NOMO-1 treated with dmso at 0.1 percent for 144 hours (cell line): ENCODE results near the gene LDLR.
"Not testable (repeated sequence)": the region's sequence is repeated elsewhere in the genome, so short reads cannot be mapped to it uniquely, and the experiment has no call there.

ENCODE experiments used
- DNase-seq: peaks from one replicate; lab custom pipeline; 2025; ENCODE audit not compliant: unreplicated experiment; lab: John Stamatoyannopoulos, UW

LDLR gene

GRCh38 chr19:11169896-11170678 is 80.8 kb downstream of the LDLR start:
- no peak for DNase-seq

GRCh38 chr19:11171144-11171543 is 81.9 kb downstream of the LDLR start:
- DNase-seq, result no peak

DNA sequence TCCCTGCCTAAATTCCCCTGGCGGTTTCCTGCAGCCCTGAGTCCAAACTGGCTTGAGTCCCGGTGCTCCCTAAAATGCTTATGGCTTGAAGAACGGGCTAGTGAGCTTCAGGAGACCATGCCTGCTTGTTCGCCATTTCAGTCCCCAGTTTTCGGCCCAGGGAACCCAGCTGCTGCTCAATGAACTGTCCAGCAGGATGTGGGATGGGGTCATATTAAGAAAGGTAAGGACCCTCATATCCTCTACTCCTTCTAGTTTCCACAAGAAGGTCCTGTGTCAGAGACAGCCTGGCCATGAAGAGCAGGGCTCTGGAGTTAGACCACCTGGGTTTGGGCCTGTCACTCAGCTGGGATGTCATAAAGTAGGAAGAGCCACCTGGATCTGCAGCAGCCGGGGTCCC is 83.3 kb downstream of the LDLR start:
- DNase-seq, result no peak

- DNase-seq, result no peak
Observed at GRCh38 chr19:11173516-11174155, 84.4 kb downstream of the LDLR start.

DNA sequence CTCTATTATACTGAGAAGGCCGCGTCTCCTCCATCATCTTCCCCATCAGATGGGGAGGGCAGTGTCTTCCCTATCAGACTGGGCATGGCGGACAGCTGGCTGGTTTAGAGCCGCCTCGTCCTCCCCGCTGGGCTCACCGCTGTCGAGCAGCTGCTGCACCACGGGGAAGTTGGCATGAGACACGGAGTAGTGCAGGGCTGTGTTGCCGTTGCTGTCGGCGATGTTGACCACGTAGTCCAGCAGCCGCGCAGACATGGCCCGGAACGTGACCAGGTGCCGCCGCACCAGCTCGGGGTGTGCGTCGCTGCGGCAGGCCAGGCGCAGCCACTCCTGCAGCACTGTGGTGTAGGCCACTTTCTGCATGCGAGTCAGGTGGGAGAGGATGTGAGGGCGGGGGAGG is 85.1 kb downstream of the LDLR start:
- DNase-seq, result no peak

- DNase-seq, result no peak
Observed at GRCh38 chr19:11175920-11176319, 86.7 kb downstream of the LDLR start.

GRCh38 chr19:11176466-11177193 is 87.4 kb downstream of the LDLR start:
- no peak for DNase-seq

DNA sequence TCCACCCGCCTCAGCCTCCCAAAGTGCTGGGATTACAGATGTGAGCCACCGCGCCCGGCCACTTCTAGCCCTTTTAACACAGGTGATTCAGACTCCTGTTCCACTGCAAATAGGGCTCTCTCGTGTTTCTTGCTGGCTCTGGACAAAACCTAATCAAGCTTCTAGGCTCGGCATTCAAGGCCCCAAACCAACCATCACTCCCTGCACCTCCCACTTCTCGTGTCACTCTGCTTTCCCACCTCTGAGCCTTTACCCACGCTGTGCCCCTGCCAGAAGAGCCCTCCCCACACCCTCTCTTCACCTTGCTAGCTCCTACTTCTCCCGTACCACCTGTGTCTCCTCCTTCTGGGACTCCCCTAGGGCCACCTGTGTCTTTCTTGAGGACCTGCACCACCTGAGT is 88.3 kb downstream of the LDLR start:
- no peak for DNase-seq

DNA sequence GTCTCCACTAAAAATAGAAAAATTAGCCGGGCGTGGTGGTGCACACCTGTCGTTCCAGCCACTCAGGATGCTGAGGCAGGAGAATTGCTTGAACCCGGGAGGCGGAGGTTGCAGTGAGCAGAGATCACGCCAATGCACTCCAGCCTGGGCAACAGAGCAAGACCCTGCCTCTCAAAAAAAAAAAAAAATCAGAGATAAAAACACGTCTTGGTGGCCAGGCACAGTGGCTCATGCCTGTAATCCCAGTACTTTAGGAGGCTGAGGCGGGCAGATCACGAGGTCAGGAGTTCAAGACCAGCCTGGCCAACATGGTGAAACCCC is 89.8 kb downstream of the LDLR start:
- DNase-seq, result not testable (repeated sequence)

DNA sequence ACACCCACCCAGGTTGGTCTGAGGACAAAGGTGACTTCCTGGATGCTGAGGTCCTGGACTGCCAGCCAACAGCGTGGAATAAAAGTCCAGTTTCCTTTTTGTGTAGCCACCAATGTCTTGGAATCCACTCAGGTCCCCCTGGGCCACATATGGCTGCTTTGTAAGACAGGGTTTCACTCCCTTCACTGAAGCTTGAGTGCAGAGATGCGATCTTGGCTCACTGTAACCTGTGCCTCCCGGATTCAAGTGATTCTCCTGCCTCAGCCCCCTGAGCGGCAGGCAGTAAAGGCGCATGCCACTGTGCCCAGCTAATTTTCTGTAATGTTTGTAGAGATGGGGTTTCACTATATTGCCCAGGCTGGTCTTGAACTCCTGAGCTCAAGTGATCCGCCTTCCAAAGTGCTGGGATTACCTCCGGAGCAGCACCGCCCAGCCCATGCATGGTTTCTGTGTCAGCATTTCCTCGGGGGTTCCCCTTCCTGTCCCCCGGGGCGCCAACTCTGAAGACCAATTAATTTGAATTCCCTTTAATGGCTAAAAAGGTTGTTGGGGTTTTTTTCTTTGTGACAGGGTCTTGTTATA is 90.5 kb downstream of the LDLR start:
- no peak for DNase-seq

GRCh38 chr19:11180346-11180745 is 91.1 kb downstream of the LDLR start:
- DNase-seq, result no peak

- DNase-seq, result not testable (repeated sequence)
Observed at GRCh38 chr19:11180975-11181374, 91.7 kb downstream of the LDLR start.

DNA sequence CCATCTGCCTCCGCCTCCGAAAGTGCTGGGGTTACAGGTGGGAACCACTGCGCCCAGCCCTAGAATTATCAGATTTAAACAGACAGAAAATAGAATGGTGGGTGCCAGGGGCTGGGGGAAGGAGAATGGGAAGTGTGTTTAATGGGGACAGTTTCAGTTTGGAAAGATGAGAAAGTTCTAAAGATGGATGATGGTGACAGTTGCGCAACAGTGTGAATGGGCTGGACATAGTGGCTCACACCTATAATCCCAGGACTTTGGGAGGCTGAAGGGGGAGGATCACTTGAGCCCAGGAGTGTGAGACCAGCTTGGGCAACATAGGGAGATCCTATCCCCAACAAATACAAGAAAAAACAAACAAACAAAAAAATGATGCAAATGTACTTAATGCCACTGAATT is 92.2 kb downstream of the LDLR start:
- no peak for DNase-seq
